Left kidney (tissue), 2 donors: ENCODE results near the gene MACROD1. TPM values are rescaled to one million over a fixed set of nuclear protein-coding genes. Genes with fewer than 3 reads are reported as not detected.

Source experiments
- DNase-seq: peaks from one replicate; pipeline ENCODE4 v3.0.0-alpha.2; 2013
- polyA plus RNA-seq: library from polyadenylated mRNA; unstranded; fragments of 120-200 nt; gene quantifications from one replicate; pipeline ENCODE4 v1.2.1, GENCODE V29; 2013; ENCODE audit not compliant: insufficient read length

MACROD1 gene
- polyA plus RNA-seq, 1 donor = 13.3 TPM

DNA sequence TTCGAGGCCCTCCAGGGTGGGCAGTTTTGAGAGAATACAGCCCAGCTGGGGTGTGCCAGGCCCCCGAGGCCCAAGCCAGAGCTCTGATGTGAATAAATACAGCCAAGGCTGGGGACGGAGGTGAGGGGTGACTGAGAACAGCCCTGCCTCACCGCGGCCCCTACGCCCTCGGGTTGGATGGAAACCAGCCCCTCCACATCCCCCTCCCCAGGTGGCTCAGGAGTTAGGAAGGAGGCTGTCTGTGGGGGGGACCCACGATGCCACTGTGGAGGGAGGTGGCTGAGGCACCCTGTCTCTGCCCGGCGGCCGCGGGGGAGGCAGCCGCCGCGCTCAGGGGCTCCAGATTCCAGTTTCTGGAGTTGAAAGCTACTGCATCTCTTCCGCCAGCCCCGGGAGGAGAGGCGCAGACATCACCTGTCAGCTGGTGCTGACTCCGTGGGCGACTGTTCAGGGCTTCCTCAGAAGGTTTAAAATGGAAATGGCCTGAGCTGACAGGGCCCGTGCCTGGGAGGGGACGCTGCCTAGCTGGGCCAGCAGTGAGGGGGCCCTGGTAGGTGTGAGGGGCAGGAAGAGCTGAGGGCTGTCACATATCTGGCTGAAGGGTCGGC lies 128.8 kb downstream of the MACROD1 start:
- DNase-seq = no peak

DNA sequence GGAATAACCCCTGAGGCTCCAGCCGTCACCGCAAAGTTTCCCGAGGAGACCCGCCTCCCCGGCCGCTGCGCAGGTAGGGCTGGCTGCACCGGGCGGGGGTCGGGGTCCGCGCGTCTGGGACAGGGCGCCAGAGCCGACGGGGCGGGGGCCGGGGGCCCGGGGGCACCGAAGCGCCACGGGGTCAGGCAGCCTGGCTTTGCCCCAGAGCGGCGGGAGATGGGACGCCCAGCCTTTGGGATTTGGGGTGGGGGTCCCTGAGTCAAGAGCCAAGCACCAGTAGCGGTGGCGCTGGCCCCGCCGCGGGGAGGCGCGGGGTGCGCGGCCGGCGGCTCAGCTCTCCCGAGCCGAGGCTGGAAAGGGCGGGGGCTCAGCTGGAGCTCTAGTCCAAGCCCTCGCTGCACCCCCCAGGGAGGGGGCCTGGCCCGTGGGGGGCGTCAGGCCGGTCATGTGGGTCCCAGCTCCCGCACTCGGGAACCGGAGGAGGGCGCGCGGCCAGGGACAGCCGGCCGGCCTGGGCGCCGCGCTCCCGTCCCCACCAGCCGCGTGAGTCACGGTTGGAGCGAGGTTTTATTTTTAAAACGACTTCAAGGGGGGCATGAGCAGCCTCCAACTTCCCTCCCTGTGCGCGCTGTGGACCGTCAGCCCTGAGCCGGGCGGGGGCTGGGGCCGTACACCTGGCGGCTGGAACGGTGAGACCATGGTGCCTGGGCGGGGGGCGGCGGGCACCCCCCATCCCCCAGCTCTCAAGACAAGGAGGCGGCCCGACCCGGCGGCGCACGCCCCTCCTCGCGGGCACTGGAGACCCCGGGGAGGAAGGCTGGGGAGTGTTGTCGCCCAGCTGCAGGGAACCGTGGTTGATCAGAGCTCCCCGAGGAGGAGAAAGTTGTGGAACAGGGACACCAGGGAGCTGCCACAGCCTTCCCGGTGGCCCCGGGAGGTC lies 129.6 kb downstream of the MACROD1 start:
- no peak for DNase-seq

DNA sequence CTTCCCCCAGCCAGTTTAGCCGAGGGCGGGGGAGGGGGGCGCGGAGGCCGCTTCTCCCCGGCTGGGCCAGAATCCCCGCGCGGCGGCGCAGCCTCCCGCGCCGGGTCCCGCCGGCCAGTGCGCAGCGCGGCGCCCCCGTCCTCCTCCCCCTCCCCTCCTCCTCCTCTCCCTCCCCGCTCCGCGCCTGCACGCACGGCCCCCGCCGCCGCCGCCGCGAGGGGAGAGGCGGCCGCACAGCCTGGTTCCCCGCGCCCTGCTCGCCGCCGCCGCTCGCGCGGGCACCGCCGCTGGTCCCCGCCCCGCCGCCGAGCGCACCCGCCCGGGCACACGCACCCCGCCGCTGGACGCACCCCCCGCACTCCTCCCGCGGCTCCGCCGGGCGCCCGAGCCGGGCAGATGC lies 130.3 kb downstream of the MACROD1 start, which contains the start of gene FLRT1:
Gene FLRT1, plus strand, starts transcription at position 356 of the 400 bp plus-strand sequence. CDS start 80,337 bp downstream, outside the sequence.
- no peak for DNase-seq

DNA sequence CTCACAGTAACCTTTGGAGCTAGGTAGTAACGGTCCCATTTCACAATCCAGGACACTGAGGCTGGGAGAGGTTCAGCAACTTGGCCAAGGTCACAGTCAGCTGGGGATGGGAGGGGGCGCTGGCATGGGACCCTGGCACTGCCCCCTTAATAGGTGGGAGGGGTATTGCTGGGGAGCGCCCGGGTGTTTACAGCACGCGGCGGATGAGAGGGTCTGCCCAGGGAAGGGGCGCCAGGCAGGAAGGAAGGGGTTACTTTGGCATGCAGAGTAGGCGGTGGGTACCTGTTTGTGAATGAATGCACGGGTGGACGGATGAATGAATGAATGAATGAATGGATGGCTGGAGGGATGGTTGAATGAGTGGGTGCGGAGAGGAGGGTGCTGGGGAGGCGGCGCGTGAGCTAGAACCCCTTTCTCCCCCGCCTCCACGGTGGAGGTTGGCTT lies 130.8 kb downstream of the MACROD1 start:
- DNase-seq = no peak

DNA sequence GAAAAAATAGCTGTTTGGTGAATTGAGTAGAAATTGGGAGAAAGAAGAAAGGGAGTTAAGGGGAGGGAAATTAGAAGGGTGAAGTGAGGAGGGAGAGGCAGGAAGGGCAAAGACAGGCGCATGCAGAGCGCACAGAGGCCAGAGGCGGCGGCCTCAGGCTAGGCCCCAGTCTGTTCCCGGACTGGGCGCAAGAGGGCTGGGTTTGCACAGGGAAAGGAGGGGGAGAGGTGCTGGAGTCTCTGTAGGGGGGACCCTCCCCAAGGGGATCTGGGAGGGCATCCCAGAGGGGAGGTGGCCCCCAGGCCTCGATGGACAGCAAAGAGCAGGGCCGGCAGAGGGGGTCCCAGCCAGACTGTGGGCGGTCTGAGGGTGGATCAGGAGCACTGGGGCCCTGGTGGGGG lies 131.5 kb downstream of the MACROD1 start:
- DNase-seq = no peak

DNA sequence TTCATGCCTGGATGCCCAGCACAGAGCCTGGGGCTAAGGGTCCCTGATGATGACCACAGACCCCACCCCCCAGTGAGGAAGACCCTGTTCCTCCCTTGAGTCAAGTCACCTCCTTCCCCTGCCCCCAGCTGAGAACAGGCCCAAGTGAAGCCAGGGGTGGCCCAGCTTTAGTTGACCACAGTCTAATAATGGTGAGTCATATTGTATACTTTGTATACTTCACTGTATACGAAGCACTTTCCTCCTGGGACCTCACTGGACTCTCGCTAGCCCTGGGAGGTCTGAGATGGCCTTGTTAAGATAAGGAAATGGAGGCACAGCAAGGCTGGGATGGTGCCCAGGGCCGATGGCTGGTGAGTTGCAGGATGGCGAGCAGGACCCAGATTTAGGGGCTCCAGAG lies 133.9 kb downstream of the MACROD1 start:
- DNase-seq = no peak

DNA sequence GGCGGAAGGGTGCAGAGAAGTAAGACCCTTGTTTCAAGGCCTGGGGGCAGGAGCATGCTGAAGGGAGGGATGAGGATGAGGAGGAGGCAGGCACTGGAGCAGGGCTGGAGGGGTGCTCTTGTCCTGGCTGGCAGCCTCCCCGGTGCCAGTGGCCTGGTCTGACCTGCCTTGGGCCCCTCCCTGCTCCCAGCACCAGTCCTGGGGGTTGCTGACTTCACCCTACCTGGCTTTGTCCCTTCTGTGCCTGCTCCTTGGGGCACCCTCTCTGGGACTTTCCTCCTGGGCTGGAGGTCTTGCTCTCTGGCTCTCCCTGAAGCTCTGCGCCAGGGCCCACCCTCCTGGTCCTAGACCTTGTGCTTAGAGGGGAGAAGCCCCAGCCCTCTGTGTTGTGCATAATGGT lies 134.9 kb downstream of the MACROD1 start:
- DNase-seq = no peak

DNA sequence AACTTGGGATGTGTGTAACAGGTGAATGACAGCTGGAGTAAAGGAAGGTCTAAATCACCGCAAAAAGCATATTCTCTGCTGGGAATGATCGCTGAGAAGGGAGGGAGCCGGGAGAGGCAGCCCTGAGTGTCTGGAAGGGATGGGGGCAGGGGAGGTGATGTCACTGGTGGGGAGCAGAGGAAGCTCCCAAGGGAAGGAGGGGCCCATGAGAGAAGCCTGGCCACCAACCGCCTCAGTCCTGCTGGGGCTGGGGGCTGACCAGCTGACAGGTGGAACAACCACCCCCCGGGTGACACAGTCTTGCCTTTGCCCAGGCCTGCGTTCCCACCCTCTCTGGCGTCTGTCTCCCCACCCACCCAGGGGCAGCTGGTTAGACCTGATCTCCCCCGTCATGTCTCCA lies 136.1 kb downstream of the MACROD1 start:
- DNase-seq = no peak

DNA sequence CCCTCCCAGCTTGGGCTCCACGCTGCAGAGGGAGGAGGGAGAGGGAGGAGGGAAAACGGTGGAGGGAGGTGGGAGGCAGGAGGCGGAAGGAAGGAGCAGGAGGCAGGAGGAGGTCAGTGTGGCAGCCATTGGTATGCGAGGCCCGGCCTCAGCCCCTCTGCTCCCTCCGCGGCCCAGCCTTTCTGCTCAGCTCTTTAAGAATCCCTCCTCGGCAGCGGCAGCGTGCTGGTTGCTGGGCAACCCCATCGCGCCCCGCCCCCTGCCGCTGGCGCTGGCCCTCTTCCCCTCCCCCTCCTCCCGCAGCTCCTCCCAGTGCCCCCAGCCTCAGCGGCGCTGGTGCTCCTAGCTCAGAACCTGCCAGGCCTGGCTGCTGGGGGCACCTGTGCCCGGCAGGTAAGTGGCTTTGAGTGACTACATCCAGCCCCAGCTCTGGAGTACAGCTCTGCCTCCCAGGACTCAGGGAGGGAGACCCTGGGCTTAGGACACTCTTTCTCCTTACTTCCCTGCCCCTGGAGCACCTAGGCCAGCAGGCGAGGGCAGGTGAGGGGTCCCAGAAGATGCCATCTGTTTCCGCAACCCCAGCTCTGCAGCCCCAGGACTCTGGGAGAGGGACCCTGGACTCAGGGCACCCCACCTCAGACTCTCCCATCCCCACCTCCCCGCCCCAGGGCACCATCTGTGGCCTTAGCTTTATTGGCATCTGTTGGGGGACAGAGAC lies 137.4 kb downstream of the MACROD1 start:
- DNase-seq = peak; percentile 80

DNA sequence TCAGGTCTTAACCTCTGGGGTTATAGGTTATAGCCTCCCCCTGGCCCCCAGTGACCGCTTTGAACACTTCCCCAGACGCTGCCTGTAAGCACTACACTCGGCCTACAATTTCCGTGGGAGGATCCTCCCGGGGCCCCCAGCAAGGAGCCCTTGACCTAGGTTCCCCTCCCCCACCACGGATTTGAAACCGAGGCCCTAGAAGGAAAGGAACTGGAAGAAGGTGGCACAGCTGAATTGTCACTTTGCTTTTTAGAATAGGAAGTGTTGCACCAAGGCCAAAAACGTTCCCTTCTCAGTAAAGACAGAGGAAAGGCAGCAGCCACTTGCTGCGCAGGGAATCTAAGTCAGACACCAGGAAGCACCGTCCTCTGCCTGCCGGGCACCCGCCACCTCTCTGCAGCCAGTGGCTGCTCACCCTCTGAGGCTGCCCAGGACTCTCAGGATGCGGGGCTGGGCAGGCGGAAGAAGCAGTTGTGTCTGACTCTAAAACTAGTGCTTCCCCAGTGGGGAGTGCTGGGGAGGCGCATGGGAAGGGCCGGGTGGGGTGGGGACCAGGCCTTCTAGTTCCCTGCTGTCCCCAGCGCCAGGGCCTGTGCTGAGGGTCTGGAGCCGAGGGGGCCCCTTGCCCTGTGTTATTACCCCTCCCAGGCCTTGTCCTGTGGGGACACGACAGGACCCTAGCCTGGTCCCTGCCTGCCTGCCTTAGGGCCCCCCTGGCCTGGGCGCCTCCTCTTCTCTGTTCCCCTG lies 138.1 kb downstream of the MACROD1 start:
- no peak for DNase-seq

DNA sequence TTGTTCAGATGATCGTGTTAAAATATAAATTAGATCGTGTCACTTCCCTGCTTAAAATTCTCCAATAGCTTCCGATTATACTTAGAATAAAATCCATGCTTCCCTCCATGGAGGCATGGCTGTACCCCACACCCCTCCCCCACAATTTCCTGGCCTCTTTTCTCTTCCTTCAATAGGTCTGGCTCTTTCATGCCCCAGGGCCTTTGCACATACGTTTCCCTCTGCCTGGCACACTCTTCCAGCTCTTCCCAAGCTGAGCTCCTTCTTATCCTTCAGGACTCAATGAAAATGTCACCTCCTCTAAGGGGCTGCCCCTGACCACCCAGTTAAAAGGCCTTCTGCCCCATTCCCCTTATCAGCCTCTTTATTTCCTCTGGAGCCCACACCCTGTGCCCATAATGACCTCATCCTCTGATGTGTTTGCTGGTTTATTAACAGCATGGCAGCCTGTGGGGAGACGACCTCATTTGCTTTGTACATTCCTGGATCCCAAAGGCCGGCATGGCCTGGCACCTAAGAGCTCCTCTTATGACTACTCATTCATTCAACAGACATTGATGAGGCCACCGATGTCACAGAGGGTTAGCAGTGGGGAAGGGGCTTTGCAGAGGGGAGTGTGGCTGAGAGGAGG lies 139.2 kb downstream of the MACROD1 start:
- DNase-seq = no peak

DNA sequence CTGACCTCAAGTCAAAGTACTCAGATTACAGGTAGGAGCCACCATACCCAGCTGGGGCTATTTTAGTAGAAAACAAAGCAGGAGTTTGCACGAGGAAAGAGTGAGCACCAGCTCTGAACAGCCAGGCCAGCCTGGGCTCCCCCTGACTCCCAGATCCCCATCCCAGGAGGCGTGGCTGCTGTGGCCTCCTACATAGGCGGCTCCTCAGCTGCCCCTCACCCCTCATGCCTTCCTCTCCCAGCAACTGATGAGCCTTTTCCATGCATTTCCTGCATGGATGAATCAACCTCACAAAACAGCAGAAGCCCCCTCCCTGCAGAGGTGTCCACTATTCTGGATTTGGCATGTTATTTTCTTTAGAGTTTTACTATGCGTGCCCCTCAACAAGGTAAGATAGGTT lies 140.7 kb downstream of the MACROD1 start:
- DNase-seq = no peak

DNA sequence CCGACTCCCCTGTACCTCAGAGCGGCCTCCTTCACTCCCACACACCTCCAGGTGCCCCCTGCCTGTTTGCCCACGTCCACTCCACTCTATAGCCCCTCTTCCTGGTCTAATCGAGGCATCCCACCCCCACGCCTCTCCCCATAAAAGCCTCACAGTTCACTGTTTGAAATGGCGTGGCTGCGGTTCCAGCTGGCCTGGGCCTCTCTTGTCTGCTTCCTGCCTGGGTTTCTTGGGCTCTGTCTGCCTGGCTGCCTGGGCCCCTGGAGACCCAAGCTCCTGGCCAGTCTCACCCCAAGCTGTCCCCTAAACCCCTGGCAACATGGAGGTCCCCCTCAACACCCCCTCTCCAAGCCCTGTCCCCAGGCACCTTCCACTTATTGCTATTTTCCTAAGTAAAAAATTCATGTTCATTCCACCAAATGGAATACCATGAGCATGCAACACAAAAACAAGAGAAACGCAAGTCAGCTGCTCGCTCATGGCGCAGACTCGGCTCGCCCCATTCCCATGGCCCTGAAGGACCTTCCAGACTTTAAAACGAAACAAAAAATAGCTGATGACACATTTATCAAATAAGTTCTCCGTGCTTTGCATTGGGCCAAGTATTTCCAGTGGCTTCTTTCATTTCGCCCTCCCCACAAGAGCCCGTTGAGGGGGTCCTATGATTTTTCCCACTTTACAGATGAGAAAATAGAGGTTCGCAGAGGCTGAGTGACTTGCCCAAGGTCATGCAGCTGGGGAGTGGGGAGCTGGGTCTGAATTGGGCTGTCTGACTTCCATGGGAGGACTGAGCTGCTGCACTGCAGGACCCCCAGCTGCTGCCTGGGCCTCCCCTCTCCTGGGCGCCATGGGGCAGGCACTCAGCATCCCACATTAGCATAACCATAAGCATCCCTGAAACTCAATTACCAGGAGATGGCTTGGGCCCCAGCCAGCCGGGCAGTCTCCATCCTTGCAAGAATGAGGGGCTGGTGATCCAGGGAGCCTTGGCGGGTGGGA lies 141.9 kb downstream of the MACROD1 start:
- no peak for DNase-seq

DNA sequence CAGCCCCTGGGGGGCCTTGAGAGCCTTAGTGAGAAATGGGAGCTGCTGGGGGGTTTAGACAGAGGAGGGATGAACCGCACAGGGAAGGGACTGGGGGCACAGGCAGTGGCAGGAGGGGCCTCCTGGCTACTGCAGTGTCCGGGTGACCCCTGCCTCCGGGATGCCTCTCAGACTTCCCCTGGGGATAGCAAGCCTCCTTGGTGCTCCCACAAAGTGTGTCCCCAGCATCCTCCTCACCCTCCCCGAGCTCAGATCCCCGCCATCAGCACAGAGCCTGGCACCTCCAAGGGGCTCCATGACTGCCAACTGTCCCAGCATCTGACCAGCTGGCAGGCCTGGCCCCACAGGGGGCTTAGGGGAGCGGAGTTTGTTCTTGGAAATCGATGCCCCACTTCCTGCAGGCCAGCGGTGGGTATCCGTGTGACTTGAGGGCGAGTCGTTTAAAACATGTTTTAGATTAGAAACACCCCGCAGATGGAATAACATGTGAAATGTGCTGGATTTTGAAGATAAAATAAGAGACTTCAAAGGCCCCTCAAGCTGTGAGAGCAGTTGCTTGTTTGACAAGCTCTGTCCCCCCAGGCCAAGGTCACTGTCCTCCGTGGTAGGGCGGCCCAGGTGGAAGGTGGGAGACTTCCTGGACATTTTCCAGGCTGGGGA lies 143.7 kb downstream of the MACROD1 start:
- DNase-seq = no peak

DNA sequence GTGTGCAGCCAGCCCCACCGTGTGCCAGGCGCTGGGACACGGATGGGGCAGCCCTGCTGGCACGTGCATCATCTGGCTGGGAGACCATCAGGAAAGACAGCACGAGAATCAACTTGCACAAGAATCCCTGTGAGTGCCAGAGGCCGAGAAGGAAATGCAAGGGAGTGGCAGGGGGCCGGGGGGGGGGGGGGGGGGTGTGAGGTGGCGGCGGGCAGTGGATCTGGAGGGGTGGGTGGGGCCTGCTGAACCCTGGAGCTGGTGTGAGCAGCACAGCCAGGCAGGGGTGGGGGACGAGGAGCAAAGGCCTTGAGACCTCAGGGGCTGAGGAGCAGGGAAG lies 144.2 kb downstream of the MACROD1 start:
- DNase-seq = no peak

DNA sequence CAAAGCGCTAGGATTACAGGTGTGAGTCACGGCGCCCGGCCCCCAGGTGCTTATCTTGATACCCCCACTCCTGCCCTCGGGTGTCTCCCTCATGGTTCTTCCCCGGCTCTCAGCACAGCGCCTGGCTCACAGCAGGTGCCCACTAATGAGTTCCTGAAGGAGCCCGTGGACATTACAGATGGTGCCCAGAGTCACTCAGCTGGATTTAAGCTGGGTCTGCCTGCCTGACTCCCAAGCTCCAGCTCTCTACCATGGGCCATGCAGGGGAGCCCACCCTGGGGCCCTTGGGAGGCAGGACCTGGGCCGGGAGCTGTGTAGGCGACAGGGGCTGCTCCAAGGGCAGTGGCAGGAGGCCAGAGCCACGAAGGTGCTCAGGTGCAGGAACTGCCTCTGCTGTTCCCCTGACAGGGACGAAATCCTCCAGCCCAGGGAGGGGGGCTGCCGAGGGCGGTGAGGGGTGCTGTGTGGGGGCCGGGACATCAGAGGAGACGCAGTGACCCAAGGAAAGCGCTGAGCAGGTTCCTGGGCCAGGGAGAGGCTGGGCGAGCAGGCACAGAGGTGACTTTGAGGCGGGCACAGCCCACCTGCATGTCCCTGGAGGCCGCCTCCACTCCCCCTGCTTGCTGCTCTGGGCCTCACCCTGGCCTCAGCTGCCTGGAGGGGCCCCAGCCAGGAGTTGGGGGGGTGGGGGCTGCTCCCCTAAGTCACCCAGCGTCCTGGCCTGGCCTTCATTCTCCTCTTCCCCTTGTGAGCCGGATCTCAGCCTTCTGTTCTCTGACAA lies 144.7 kb downstream of the MACROD1 start:
- no peak for DNase-seq

DNA sequence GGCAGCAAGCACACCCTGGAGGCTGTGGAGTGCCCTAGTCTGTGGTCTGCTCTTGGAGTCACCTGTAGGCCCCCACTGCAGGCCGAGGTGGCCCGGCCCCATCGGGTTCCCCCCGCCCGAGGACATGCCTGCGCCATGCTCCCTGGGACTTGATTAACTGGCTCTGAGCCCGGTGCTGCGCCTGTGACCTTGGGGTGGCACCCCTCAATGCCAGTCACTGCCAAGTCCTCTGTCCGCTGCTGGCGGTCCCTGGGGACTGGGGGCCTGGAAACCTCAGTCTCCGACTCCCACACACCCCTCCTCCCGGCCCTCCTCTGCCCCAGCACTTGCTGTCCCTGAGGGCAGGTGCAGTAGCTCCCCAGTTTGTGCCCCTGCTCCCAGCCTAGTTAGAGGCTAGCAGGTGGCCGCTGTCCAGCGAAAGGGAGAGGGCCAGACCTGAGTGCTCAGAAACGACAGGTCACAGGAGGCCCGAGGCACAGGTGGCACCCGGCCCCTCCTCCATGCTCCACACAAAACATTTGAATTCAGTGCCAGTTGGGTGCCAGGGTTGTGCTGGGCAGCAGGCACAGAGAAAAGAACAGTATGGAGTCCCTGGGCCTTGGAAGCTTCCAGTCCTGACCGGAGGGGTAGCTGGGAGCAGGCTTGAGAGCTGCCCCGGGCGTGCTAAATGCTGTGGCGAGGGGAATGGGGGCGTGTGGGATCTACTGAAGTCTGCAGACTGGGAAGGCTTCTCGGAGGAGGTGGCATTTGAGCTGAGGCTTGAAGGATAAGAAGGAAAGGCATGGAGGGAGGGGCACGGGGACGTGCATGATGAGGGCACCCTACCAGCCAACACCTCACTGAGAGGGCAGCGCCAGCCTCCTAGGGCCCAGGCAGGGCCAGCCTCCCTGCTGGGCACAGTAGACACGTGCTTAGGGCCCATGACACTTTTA lies 146.5 kb downstream of the MACROD1 start:
- DNase-seq = no peak

DNA sequence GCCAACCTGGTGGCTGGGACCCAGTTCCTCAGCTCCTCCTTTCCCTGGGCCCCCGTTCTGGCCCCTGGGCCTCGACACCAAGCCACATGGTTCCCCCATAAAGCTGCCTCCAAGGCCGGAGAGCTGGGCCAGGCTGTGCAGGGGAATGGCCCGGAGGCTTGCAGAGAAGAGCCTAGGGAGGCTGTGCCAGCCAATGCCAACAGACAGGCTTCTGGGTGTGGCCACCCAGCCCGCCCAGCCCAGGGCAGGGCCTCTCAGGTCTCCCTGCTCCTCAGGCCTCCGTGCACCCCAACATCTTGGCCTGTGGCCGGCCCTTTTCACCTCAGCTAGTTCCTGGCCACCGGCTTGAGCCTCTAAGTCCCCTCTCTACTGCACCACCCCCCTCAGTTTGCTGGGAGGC lies 147.6 kb downstream of the MACROD1 start:
- DNase-seq = no peak
